GM19035 (cell line): ENCODE data around the gene FGF8.

ENCODE experiments used
- ATAC-seq: cut with Tn5 transposase; IDR thresholded peaks from one replicate; pipeline ENCODE4 v1.9.1; 2021; ENCODE audit not compliant: unreplicated experiment

Gene FGF8

DNA sequence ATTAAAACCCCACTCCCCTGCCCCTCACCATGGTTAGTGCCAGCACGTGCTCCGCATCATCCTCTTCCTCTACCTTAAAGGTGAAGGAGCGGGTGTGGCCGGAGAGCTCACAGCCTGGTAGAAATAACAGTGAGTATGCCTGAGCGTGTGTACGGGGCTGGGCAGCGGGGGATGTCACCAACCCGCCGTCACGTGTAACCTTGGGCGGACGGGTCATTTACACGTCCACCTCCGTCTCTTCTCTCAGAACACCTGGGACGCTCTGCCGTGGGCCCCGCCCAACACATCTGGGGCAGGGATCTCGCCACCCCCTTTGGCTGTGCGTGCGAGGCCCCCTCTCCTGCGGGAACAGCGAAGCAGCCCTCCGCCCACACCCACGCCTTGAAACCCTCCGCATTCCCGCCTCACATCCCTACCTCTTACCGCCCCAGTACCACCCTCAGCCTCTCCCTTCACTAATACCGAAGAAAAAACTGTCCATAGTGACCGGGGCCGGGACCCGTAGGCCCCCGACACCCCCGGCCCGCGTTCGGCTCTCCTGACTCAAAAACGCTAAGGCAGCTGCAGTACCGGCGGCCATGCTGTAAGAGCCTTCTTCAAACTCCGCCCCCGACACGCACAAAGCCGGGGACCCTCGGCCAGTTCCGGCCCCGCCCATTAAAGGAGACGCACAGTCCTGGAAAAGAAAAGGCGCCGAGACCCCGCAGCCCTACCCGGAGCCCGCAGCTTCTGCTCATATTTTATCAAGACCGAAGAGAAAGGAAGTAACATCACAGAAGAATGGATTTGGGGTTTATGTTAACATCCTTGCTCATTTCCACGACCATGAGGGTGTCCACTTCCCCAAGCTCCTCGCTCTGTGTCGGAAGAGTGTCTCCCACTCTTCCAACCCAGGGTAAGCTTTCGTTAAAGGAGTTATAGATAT lies 7.2 kb upstream of the FGF8 start, which contains the start of gene NPM3:
TSS of gene NPM3 (minus strand) at position 636 of the 925 bp plus-strand sequence. CDS start at position 580, 56 bp downstream.
- peak; percentile 60 for ATAC-seq

DNA sequence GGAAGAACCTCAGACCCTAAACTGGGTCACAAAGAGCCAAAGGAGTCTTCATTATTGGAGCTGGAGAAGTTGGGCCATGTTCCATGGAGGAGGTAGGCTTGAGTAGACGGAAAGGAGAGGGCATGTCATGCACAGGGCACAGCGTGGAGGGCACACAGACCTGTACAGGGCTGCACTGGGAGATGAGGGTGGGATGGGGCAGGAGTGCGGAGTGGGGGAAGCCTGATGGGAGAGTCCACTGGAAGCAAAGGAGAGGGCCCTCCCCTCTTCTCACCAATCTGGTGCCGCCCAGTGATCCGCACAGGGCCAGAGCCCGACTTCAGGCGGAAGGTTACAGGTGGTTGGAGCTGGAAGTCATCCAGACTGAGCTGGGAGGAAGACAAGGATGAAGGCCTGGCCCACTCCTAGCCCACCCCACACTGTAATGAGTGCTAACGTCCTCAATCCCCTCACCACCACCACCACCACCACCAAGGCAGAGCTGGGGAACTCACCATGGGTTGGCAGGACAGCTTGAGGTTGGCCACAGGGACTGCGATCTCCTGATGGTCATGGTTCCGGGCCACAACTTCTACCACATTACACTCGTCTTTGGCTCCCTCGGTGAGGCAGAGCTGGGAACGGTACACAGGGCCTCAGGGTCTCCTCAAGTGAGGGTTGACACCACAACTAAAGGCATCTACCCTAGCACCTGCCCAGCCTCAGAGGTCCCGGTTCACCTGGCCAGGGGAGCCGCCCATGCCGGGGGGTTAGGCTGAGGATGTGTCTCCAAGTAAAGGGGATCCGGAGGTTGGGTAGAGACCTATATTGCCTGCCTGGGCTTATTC lies 6.3 kb upstream of the FGF8 start:
- ATAC-seq = no peak

DNA sequence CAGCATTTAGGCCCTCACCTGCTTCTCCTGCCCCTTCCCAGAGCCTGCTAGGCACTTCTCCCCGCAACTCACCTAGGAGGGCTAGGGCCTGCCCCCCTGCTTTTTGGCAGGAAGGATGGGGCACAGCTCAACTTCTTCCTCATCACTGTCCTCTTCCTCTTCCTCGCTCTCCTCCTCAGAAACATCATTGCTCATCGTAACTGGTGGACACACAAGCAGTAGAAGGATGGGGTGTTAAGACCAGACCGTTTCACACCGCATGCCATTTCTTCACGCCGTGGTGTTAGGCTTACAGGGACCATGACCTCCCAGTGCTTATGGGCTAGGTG lies 5.7 kb upstream of the FGF8 start:
- ATAC-seq = no peak

- ATAC-seq = no peak
These were observed 5.1 kb upstream of the FGF8 start for GRCh38 chr10:101780818-101781654.

GRCh38 chr10:101780187-101780817 lies 4.4 kb upstream of the FGF8 start:
- ATAC-seq = no peak

GRCh38 chr10:101779544-101780186 lies 3.8 kb upstream of the FGF8 start:
- ATAC-seq = peak; percentile 42

- ATAC-seq = no peak
These were observed 3.0 kb upstream of the FGF8 start for GRCh38 chr10:101778781-101779543.

- no peak for ATAC-seq
These were observed 2.4 kb upstream of the FGF8 start for GRCh38 chr10:101778151-101778780.

DNA sequence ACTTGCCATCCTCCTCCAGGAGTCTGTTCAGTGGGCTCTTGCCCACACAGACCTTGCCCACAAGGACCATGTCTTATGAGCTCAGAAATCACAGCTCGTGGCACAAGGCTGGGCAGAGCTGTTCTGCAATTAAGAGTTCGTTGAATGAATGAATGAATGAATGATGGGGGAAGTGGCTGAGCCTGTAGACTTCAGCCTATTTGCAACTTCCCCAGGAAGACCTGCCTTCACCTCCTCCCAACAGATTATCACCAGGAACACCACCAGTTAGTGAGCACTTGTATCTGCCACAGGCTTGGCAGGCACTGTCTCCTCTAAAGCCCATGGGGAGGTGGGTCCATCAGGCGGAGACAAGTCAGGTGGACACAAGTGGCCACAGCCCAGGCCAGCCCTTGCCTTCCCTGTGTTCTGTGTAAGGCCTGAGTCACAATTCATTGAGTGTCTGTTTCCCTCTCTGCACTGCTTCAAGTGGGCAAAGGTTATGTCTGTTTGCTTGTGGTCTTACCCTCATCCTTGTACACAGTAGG lies 1.8 kb upstream of the FGF8 start:
- no peak for ATAC-seq

DNA sequence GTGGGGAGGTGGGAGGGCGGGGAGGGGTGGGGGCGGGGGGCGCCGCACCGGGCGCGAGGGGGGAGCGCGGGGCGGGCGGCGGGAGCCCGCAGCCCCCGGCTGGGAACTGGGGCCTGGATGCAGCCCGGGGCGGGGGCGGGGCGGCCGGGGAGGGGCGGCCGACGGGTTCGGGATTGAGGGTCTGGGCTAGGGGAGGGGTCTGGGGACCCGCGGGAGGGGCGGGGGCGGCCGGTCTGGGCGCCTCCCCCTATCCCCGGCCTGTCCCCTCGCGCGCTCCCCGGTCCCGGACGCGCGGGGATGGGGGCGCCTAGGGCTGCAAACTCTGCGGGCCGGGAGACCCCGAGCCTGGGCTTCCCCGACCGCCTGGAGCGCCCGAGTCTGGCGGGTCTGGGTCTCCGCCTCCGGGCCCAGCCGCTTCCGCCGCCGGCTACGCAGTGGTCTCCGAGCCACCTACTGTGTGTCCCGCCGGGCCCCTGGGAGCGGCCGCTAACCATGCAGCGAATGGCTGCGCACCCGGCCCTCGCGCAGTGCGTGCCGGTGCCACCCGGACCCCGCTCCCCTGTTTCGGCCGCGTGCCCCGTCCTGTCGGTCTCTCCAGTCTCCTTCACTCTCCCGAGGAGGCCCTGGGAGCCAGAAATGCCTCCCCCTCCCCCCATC lies 375 bp upstream of the FGF8 start:
- no peak for ATAC-seq

- no peak for ATAC-seq
These were observed 1.2 kb downstream of the FGF8 start for GRCh38 chr10:101774589-101775272.

DNA sequence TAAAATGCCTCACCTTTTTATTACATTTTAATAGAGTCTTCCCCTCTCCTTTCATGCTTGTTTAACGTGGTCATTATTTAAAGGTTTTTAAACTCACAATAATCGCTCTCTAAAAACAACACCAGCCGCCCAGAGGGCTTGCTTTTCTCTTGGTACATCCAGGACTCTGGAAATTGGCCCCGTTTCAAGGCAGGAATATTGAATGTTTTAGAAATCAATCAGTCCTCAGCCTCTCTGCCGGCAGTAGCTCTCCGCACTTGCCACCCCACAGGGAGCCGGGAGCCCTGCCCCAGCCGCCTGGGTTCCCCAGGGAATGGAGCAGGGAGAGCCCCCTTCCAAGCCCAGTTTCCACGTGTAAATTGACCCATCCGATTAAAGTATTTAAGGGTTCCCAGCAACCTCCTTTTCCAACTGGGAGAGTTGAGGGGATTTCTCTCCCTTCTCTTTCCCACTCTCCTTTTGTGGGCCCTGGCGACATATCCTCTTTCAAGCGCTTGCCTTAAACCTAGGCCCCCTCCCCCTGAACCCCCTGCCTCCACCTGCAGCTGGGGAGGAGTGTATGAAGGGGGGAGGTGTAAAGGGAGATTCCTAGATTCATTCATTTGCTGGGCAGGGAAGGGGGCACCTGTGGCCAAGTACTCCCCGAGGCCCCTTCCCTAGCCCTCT lies 1.9 kb downstream of the FGF8 start:
- no peak for ATAC-seq

GRCh38 chr10:101772895-101773761 lies 2.8 kb downstream of the FGF8 start:
- no peak for ATAC-seq

DNA sequence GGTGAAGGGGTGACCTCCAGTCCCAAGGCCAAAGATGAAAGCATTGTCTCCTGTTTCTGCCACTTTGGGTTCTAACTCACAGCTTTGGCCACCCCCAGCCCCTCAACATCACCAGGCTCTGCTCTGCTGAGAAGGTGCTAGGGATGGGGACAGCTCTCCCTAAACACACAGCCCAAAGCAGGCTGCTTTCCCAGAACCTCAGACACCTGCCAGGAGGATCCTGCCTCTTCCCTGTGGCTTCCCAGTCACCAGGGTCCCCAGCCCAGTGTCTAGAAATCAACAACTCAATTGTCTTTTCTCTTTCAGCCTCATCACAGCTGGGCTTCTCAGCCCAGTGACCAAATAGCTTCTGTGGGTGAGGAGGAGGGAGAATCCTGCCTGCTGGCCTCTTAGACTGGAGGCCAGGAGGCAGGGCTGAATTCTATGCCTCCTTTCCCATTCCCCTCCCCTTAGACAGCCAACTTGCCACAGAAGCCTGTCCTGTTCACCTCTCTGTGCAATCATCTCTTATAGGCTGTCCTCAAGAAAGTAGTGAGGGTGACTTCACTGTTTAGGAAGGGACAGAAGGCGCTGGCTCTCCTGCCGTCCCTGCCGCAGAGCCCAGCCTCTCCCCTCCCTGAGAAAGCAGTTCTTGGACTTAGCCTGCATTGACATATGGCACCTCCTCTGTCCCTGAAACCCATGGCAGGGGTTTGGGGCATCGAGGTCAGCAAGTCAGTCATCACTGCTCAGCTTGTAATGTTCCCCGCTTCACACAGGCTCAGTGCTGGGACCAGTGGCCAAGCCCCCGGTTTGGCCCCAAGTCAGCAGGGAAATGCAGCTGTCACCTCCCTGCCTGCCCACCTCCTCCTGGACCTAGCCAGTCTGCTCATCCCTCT lies 3.7 kb downstream of the FGF8 start:
- no peak for ATAC-seq

DNA sequence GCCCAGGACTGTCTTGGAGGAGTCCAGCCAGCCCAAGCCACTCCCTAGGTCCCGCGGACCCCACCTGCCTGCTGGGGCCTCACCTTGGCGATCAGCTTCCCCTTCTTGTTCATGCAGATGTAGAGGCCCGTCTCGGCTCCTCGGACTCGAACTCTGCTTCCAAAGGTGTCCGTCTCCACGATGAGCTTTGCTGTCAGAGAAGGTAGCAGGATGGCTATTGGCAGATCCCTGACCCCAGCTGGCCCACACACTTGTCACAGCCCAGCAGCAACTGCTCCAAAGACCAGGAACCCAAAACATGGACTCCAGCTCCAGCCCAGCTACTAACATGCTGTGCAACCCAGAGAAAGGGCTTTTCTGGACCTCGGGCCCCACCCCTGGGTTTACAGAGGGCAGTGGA lies 4.5 kb downstream of the FGF8 start:
- ATAC-seq = no peak
